COLO668 (cell line): ENCODE results near the gene PCDHGB7.
"Not testable (repeated sequence)": the region's sequence is repeated elsewhere in the genome, so short reads cannot be mapped to it uniquely, and the experiment has no call there.

Experiments used
- DNase-seq: peaks from one replicate; lab custom pipeline; 2025; ENCODE audit not compliant: unreplicated experiment; lab: John Stamatoyannopoulos, UW

PCDHGB7 gene

GRCh38 chr5:141422742-141423291 lies 5.3 kb downstream of the PCDHGB7 start:
- DNase-seq, result no peak

- DNase-seq, result no peak
These were observed 10.4 kb downstream of the PCDHGB7 start for GRCh38 chr5:141427783-141428426.

- no peak for DNase-seq
These were observed 13.0 kb downstream of the PCDHGB7 start, which contains the start of gene PCDHGA12 for GRCh38 chr5:141430332-141431113. PCDHGA12 (plus strand) TSS chr5:141430507; CDS start chr5:141430760, 253 bp downstream.

GRCh38 chr5:141431286-141431685 lies 13.8 kb downstream of the PCDHGB7 start:
- DNase-seq, result no peak

- DNase-seq, result not testable (repeated sequence)
These were observed 14.8 kb downstream of the PCDHGB7 start for GRCh38 chr5:141432308-141432707.

GRCh38 chr5:141432726-141433125 lies 15.2 kb downstream of the PCDHGB7 start:
- DNase-seq, result not testable (repeated sequence)

- no peak for DNase-seq
These were observed 16.5 kb downstream of the PCDHGB7 start for GRCh38 chr5:141434006-141434405.

- DNase-seq, result no peak
These were observed 19.7 kb downstream of the PCDHGB7 start for GRCh38 chr5:141437221-141437620.

GRCh38 chr5:141439411-141440141 lies 22.1 kb downstream of the PCDHGB7 start:
- no peak for DNase-seq

- no peak for DNase-seq
These were observed 22.9 kb downstream of the PCDHGB7 start for GRCh38 chr5:141440341-141440740.

- DNase-seq, result no peak
These were observed 24.2 kb downstream of the PCDHGB7 start for GRCh38 chr5:141441571-141442170.

- DNase-seq, result no peak
These were observed 47.9 kb downstream of the PCDHGB7 start for GRCh38 chr5:141465351-141465750.
